Transverse colon (tissue), 4 donors: ENCODE results near the gene NDUFV1. TPM values are rescaled to one million over a fixed set of nuclear protein-coding genes. Genes with fewer than 3 reads are reported as not detected.

ENCODE experiments used
- DNase-seq: peaks from one replicate; pipeline ENCODE4 v3.0.0-alpha.2; 2019
- H3K27ac ChIP-seq, 4 donors: fragments of 200-600 bp; sonication (generic); 2 replicates each; pipeline ENCODE4 v1.5.1; 2016 to 2018; ENCODE audit warnings: inconsistent platforms in 4 of 4
- H3K27me3 ChIP-seq: fragments of 200-600 bp; sonication (generic); 2 replicates; pipeline ENCODE4 v1.5.1; 2017; ENCODE audit warnings: inconsistent platforms
- H3K36me3 ChIP-seq, 4 donors: fragments of 200-600 bp; sonication (generic); 2 replicates each; pipeline ENCODE4 v1.5.1; 2017 to 2019; ENCODE audit warnings: inconsistent platforms in 4 of 4
- H3K4me1 ChIP-seq, 4 donors: fragments of 200-600 bp; sonication (generic); 2 replicates each; pipeline ENCODE4 v1.5.1; 2017 to 2020; ENCODE audit warnings: inconsistent platforms in 4 of 4
- H3K4me3 ChIP-seq, 4 donors: fragments of 200-600 bp; sonication (generic); 1 replicate in 1 of 4; 2 replicates in 3 of 4; pipeline versions ENCODE4 v1.5.1 to v1.6.1; 2017 to 2019; ENCODE audit warnings: inconsistent platforms in 4 of 4
- H3K9me3 ChIP-seq, 2 donors: fragments of 200-600 bp; sonication (generic); 2 replicates each; pipeline ENCODE4 v1.5.1; 2017 to 2019; ENCODE audit warnings: inconsistent platforms in 2 of 2
- EP300 ChIP-seq: sonication (generic); formaldehyde crosslinking; IDR thresholded peaks from one replicate; pipeline ENCODE4 v1.6.1; 2017; ENCODE audit warnings: antibody characterized with exemption, low read depth
- POLR2A ChIP-seq: fragments of 450-650 bp; IDR thresholded peaks from one replicate; pipeline ENCODE4 v1.6.1; 2016; ENCODE audit warnings: antibody characterized with exemption, mild to moderate bottlenecking, moderate library complexity
- POLR2AphosphoS5 ChIP-seq, 3 donors: sonication (generic); formaldehyde crosslinking; IDR thresholded peaks; one replicate each; pipeline ENCODE4 v1.6.1; 2016; ENCODE audit warnings: antibody characterized with exemption in 3 of 3
- WGBS, 2 donors: methylation state at CpG; one replicate each; pipeline ENCODE4 v1.1.5; 2018; ENCODE audit warnings: low coverage in 1 of 2; 5-methylcytosine and 5-hydroxymethylcytosine counted together
- in situ Hi-C, 4 donors: fragments of 200-750 bp; cut with MboI; loops; one replicate each; pipeline versions ENCODE4 v1.15.0 to v1.15.1; 2017; ENCODE audit warnings: low sequenced_read_pairs in 3 of 4, low pct_ligation_motif_present in 1 of 4, low pct_unique_long_range_greater_than_20kb in 1 of 4
- intact Hi-C: fragments of 100-400 bp; cut with DNase I; formaldehyde crosslinking; loops from one replicate; pipeline ENCODE4 v1.15.1; 2023; ENCODE audit warnings: low total_unique reads
- total RNA-seq, 4 donors: library from RNA; depleted of rRNA; stranded (reverse); fragments of >200 nt; gene quantifications; one replicate each; pipeline ENCODE4 v1.1.0, GENCODE V29; 2016
- TF ChIP-seq, protein P1 (sequence below), 5 experiments: fragments of 200-600 bp in 3 of 5; fragments of 450-650 bp in 2 of 5; sonication (generic) in 3 of 5; IDR thresholded peaks; 1 replicate in 2 of 5; 2 replicates in 3 of 5; pipeline ENCODE4 v1.5.1; 2016 to 2017; ENCODE audit warnings: antibody characterized with exemption in 5 of 5, inconsistent platforms in 3 of 5, mild to moderate bottlenecking in 2 of 5, moderate library complexity in 1 of 5

The NDUFV1 gene
- total RNA-seq, 4 donors from 2014 or later = 421 to 762 (median 554) TPM

DNA sequence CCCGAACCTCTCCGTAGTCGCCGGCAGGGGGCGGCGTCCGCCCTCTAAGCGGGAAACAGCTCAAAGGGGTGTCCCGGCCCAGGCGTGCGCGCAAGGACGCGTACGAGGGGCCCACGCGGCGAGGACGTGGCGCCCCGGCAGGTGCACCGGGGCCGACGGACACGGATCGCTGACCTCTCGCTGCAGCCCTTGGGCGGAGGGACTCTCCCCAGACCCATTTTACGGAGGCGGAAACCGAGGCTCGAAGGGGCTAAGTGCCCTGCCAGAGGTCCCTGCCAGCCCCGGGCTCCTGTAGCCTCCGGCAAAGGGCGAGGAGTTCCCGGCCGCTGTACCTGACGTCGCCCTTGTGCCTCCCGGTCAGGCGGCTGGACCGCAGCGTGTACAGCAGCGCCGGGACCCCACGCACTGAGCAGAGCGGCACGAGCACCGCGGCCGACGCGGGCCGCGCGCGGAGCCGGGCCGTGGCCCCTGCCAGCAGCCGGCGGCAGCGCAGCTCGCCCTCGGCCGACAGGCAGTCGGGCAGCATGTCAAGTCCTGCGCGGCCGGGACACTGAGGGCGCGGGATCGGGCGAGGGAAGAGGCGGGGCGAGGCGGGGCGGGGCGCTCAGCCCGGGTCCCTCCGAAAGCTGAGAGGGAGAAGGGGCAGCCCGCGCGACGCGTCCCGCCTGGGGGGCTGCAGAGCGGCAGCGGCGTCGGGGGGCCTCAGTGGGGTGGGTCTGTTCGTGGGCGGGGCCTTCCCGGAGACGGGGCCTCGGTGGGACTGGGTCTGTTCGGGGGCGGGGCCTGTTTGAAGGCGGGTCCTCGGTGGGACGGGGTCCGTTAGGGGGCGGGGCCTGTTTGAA is 22.9 kb downstream of the NDUFV1 start, which contains the start of gene NUDT8:
Gene NUDT8 (minus strand): TSS at position 552 of the 842 bp plus-strand sequence. CDS start 26 bp downstream, at position 526.
- no peaks in the 10 kb centered on the region for H3K9me3 ChIP-seq
- WGBS, 2 donors = 0% methylated on average over 65 of the region's 102 CpGs; no CpG with 5 or more reads in 1 of the 2 donors
- no peaks in the 10 kb centered on the region for H3K27me3 ChIP-seq
- in situ Hi-C loops (loop anchor here in 1 of 4 donors (5.0 kb wide), 1 partner anchor 33 kb away; no protein-coding TSS in a partner anchor), intact Hi-C loops (loop anchor here (1.0 to 2.0 kb wide), 2 partner anchors 45 to 159 kb away; no protein-coding TSS in a partner anchor)
- DNase-seq = peak; percentile 90
- H3K4me1 ChIP-seq = peaks cover 9 to 36% (median 33%) of the 10 kb centered on the region in 4 donors
- H3K27ac ChIP-seq = peak within 1 kb of the TSS; percentile 91 to 98 (median 97)
- peak within 1 kb of the TSS; percentile 47 to 68 (median 58) for H3K4me3 ChIP-seq
- TF ChIP-seq POLR2A = no peak
- TF ChIP-seq POLR2AphosphoS5 (IDR thresholded peaks at IDR 0.05) = peak; percentile 65 to 86 (median 74)
- TF ChIP-seq, protein P1, sequence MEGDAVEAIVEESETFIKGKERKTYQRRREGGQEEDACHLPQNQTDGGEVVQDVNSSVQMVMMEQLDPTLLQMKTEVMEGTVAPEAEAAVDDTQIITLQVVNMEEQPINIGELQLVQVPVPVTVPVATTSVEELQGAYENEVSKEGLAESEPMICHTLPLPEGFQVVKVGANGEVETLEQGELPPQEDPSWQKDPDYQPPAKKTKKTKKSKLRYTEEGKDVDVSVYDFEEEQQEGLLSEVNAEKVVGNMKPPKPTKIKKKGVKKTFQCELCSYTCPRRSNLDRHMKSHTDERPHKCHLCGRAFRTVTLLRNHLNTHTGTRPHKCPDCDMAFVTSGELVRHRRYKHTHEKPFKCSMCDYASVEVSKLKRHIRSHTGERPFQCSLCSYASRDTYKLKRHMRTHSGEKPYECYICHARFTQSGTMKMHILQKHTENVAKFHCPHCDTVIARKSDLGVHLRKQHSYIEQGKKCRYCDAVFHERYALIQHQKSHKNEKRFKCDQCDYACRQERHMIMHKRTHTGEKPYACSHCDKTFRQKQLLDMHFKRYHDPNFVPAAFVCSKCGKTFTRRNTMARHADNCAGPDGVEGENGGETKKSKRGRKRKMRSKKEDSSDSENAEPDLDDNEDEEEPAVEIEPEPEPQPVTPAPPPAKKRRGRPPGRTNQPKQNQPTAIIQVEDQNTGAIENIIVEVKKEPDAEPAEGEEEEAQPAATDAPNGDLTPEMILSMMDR (IDR thresholded peaks at IDR 0.05) = peak; percentile 91 to 98 (median 95)
- H3K36me3 ChIP-seq = no peaks in the 10 kb centered on the region

DNA sequence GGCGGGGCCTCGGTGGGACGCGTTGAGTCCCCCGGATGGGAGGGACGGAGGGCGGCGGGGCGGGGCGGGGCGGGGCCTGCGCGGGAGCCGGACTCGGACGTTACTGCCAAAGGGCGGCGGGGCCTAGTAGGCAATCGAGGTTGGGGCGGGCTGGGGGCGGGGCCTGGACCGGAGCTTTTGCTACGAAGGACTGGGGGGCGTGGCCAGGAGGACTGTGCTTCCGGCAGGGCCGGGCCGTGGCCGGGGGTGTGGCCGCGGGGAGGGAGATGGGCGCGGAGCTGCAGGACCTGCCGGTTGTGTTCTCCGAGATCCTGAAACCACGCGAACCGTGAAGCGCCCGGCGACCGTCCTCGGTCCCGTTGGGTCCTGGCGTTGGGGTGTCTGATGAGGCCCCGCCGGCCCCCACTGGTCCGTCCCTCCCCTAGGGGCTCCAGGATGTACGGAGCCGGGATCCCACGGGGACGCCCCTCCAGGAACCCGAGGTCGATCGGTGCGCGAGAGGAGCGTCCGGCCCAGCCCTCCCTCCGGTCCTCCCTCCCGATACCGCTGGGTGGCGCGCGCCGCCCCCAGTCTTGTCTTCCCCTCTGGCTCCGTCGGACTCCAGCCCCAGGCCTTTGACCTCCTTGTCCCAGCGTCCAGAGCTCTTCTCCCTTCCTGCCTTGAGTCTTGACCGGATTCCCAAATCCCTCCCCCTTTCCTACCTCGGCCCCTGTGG is 23.6 kb downstream of the NDUFV1 start:
- in situ Hi-C loops = no loop called here
- Histone ChIP-seq H3K4me1 (peaks cover 9 to 42% (median 33%) of the 10 kb centered on the region in 4 donors), H3K27me3 (no peaks in the 10 kb centered on the region), H3K9me3 (no peaks in the 10 kb centered on the region), H3K27ac (peak overlapping the region; percentile 91 to 98 (median 97)), H3K4me3 (peak overlapping the region; percentile 37 to 68 (median 58)), H3K36me3 (no peaks in the 10 kb centered on the region)
- DNase-seq = peak; percentile 100
- 1 to 10% methylated on average over 2 to 65 of the region's 70 CpGs for WGBS, 2 donors
- TF ChIP-seq, protein P1 (IDR thresholded peaks at IDR 0.05) = peak; percentile 75 to 97 (median 85)
- TF ChIP-seq POLR2A (peak; percentile 96), POLR2AphosphoS5 (IDR thresholded peaks at IDR 0.05) (peak; percentile 95), EP300 (no peak)
- intact Hi-C loops = no loop called here

DNA sequence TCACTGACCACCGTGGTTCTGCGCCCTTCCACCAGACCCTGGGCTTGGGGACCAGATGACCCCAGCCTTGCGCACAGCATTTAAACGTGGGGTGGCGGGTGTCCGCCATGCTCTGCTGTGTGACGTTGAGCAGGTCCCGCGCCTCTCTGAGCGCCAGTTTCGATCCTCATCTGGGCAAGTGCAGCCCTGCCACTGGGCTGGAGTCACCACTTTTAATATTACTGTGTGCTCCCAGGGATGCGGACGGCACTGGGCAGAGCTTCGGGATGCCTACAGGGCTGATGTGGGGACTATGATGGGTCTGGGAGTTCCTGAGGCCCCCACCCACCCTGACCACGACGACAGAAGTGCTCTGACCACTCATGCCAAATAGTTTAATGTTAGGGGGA is 24.2 kb downstream of the NDUFV1 start:
- intact Hi-C loops = no loop called here

More for the DNA sequence above, 24.2 kb downstream of the NDUFV1 start:
- H3K4me1 ChIP-seq = peaks cover 9 to 42% (median 33%) of the 10 kb centered on the region in 4 donors
- no peak for TF ChIP-seq POLR2AphosphoS5 (IDR thresholded peaks at IDR 0.05)
- TF ChIP-seq, protein P1 (IDR thresholded peaks at IDR 0.05) = peak in 2 of 5 experiments; percentile 18 to 28
- TF ChIP-seq POLR2A = no peak
- TF ChIP-seq EP300 = no peak
- in situ Hi-C loops = no loop called here
- H3K27ac ChIP-seq = peak overlapping the region; percentile 91 to 98 (median 97)
- WGBS, 2 donors = 58 to 61% methylated on average over 2 to 16 of the region's 16 CpGs
- no peaks in the 10 kb centered on the region for H3K36me3 ChIP-seq
- no peaks in the 10 kb centered on the region for H3K9me3 ChIP-seq
- no peaks in the 10 kb centered on the region for H3K27me3 ChIP-seq
- no peak for DNase-seq
- peak overlapping the region; percentile 37 to 64 (median 57) for H3K4me3 ChIP-seq
